Mammary epithelial cell (primary cell): Measurements from ENCODE around the gene PMFBP1.

ENCODE experiments used
- EZH2 ChIP-seq: IDR thresholded peaks from 2 replicates; pipeline ENCODE4 v1.6.1; 2012; ENCODE audit warnings: low read length, inconsistent platforms, borderline replicate concordance
- TF ChIP-seq, protein P1 (sequence below), 2 donors: IDR thresholded peaks in 1 of 2; conservative IDR thresholded peaks in 1 of 2; 2 replicates each; pipeline ENCODE4 v1.5.1; 2011 to 2012; ENCODE audit warnings: inconsistent platforms in 2 of 2, low read length in 2 of 2, mild to moderate bottlenecking in 2 of 2, control low read depth in 1 of 2, low read depth in 1 of 2; ENCODE audit not compliant: insufficient read depth in 1 of 2; ENCODE audit errors: extremely low read depth in 1 of 2

DNA sequence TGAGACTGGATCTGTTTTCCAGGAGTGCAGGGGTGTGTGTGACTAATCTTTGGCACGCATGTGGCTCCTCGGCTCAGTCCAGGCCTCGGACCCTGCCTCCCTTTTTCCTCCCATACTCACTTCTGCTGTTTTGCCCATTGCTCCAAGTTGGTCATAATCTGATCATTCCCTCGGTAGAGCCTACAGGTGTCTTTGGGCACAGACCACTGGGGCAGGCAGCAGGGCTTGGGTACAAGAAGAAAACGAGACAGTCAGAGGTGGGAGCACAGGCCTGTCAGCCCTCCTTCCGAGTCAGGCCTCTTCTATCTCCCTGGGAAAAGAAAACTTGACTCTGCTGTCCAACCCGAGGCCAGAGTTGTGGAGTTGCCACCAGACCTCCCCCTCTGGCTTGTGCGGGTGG is 48.5 kb downstream of the PMFBP1 start:
- TF ChIP-seq, protein P1, sequence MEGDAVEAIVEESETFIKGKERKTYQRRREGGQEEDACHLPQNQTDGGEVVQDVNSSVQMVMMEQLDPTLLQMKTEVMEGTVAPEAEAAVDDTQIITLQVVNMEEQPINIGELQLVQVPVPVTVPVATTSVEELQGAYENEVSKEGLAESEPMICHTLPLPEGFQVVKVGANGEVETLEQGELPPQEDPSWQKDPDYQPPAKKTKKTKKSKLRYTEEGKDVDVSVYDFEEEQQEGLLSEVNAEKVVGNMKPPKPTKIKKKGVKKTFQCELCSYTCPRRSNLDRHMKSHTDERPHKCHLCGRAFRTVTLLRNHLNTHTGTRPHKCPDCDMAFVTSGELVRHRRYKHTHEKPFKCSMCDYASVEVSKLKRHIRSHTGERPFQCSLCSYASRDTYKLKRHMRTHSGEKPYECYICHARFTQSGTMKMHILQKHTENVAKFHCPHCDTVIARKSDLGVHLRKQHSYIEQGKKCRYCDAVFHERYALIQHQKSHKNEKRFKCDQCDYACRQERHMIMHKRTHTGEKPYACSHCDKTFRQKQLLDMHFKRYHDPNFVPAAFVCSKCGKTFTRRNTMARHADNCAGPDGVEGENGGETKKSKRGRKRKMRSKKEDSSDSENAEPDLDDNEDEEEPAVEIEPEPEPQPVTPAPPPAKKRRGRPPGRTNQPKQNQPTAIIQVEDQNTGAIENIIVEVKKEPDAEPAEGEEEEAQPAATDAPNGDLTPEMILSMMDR (conservative IDR thresholded peaks at IDR 0.05 in 1 of 2, IDR thresholded peaks at IDR 0.05 in 1 of 2; ENCODE audit: extremely low read depth in 1 of 2, insufficient read depth in 1 of 2, low read depth in 1 of 2, low read length in 2 of 2) = no peak
- TF ChIP-seq EZH2 = no peak
